ENCODE measurements around the gene C17orf100.
"Not testable (repeated sequence)": the region's sequence is repeated elsewhere in the genome, so short reads cannot be mapped to it uniquely, and the experiment has no call there.

The C17orf100 gene

GRCh38 chr17:6641247-6641863, 10.2 kb upstream of the C17orf100 start:
- no peak for DNase-seq

- no peak for DNase-seq
These were observed 9.0 kb upstream of the C17orf100 start for GRCh38 chr17:6642592-6642991.

GRCh38 chr17:6643451-6644125, 8.0 kb upstream of the C17orf100 start:
- no peak for DNase-seq

- DNase-seq: no peak
These were observed 3.4 kb upstream of the C17orf100 start for GRCh38 chr17:6648181-6648580.

- no peak for DNase-seq
These were observed 424 bp downstream of the C17orf100 start for GRCh38 chr17:6651919-6652452.

- peak; percentile 28 for DNase-seq
These were observed 3.5 kb downstream of the C17orf100 start for GRCh38 chr17:6654841-6655731.

GRCh38 chr17:6655732-6656361, 4.3 kb downstream of the C17orf100 start:
- not testable (repeated sequence) for DNase-seq

GRCh38 chr17:6656797-6657632, 5.5 kb downstream of the C17orf100 start:
- DNase-seq: not testable (repeated sequence)

GRCh38 chr17:6657633-6658287, 6.2 kb downstream of the C17orf100 start:
- DNase-seq: no peak

- DNase-seq: not testable (repeated sequence)
These were observed 6.8 kb downstream of the C17orf100 start for GRCh38 chr17:6658411-6658810.

- DNase-seq: no peak
These were observed 8.5 kb downstream of the C17orf100 start for GRCh38 chr17:6660101-6660500.

- no peak for DNase-seq
These were observed 9.4 kb downstream of the C17orf100 start for GRCh38 chr17:6660805-6661463.

GRCh38 chr17:6661464-6661848, 9.9 kb downstream of the C17orf100 start:
- no peak for DNase-seq

GRCh38 chr17:6663200-6663599, 11.6 kb downstream of the C17orf100 start:
- not testable (repeated sequence) for DNase-seq

- no peak for DNase-seq
These were observed 14.5 kb downstream of the C17orf100 start for GRCh38 chr17:6666077-6666521.

- DNase-seq: no peak
These were observed 15.0 kb downstream of the C17orf100 start for GRCh38 chr17:6666557-6666956.

GRCh38 chr17:6667516-6667915, 16.0 kb downstream of the C17orf100 start:
- DNase-seq: no peak

GRCh38 chr17:6668219-6668618, 16.7 kb downstream of the C17orf100 start:
- no peak for DNase-seq

- no peak for DNase-seq
These were observed 17.3 kb downstream of the C17orf100 start for GRCh38 chr17:6668727-6669425.
